HPDE6-E6E7 (cell line): ENCODE results near the gene LILRB5.
"Not testable (repeated sequence)": the region's sequence is repeated elsewhere in the genome, so short reads cannot be mapped to it uniquely, and the experiment has no call there.

ENCODE experiments used
- DNase-seq: peaks from one replicate; pipeline ENCODE4 v3.0.0; 2011; ENCODE audit warnings: missing footprints; ENCODE audit errors: extremely low spot score

Gene LILRB5

GRCh38 chr19:54242646-54243045, 14.4 kb downstream of the LILRB5 start, which contains the start of gene LILRA6:
LILRA6 (minus strand) TSS chr19:54242790.
- DNase-seq: not testable (repeated sequence)

GRCh38 chr19:54242234-54242633, 14.8 kb downstream of the LILRB5 start:
- not testable (repeated sequence) for DNase-seq

GRCh38 chr19:54240372-54241336, 16.4 kb downstream of the LILRB5 start:
- DNase-seq: not testable (repeated sequence)

GRCh38 chr19:54239491-54240371, 17.3 kb downstream of the LILRB5 start:
- DNase-seq: not testable (repeated sequence)

- DNase-seq: no peak
Observed at GRCh38 chr19:54233941-54234340, 23.1 kb downstream of the LILRB5 start.

GRCh38 chr19:54231077-54231931, 25.8 kb downstream of the LILRB5 start:
- peak; percentile 52 for DNase-seq

- no peak for DNase-seq
Observed at GRCh38 chr19:54230031-54230430, 27.0 kb downstream of the LILRB5 start.

GRCh38 chr19:54229146-54229545, 27.9 kb downstream of the LILRB5 start:
- no peak for DNase-seq

- DNase-seq: not testable (repeated sequence)
Observed at GRCh38 chr19:54224619-54225018, 32.5 kb downstream of the LILRB5 start.

GRCh38 chr19:54223937-54224281, 33.2 kb downstream of the LILRB5 start:
- not testable (repeated sequence) for DNase-seq

- not testable (repeated sequence) for DNase-seq
Observed at GRCh38 chr19:54223277-54223936, 33.7 kb downstream of the LILRB5 start.

GRCh38 chr19:54222474-54223276, 34.4 kb downstream of the LILRB5 start, which contains the start of gene LILRB3:
LILRB3 (minus strand) TSS chr19:54223007; CDS start chr19:54222976, 31 bp downstream.
- DNase-seq: not testable (repeated sequence)

- DNase-seq: not testable (repeated sequence)
Observed at GRCh38 chr19:54221947-54222346, 35.1 kb downstream of the LILRB5 start.

- DNase-seq: not testable (repeated sequence)
Observed at GRCh38 chr19:54219702-54220101, 37.4 kb downstream of the LILRB5 start.

GRCh38 chr19:54218960-54219661, 38.0 kb downstream of the LILRB5 start:
- no peak for DNase-seq

GRCh38 chr19:54218259-54218658, 38.8 kb downstream of the LILRB5 start:
- no peak for DNase-seq

- not testable (repeated sequence) for DNase-seq
Observed at GRCh38 chr19:54217517-54218247, 39.4 kb downstream of the LILRB5 start.

GRCh38 chr19:54216869-54217268, 40.2 kb downstream of the LILRB5 start:
- no peak for DNase-seq
